Stimulated activated CD4-positive, alpha-beta T cell treated with anti-CD3 and anti-CD28 coated beads, Interleukin-12 subunit alpha, Interleukin-12 subunit beta, amount 100 ng/mL, for 48 hours (primary cell): ENCODE measurements around the gene NPR3.

Experiments used
- DNase-seq, 3 donors: peaks; one replicate each; pipeline ENCODE4 v3.0.0-alpha.2; 2020; ENCODE audit warnings: low read depth in 2 of 3, low spot score in 1 of 3

The NPR3 gene, protein sequence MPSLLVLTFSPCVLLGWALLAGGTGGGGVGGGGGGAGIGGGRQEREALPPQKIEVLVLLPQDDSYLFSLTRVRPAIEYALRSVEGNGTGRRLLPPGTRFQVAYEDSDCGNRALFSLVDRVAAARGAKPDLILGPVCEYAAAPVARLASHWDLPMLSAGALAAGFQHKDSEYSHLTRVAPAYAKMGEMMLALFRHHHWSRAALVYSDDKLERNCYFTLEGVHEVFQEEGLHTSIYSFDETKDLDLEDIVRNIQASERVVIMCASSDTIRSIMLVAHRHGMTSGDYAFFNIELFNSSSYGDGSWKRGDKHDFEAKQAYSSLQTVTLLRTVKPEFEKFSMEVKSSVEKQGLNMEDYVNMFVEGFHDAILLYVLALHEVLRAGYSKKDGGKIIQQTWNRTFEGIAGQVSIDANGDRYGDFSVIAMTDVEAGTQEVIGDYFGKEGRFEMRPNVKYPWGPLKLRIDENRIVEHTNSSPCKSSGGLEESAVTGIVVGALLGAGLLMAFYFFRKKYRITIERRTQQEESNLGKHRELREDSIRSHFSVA

DNA sequence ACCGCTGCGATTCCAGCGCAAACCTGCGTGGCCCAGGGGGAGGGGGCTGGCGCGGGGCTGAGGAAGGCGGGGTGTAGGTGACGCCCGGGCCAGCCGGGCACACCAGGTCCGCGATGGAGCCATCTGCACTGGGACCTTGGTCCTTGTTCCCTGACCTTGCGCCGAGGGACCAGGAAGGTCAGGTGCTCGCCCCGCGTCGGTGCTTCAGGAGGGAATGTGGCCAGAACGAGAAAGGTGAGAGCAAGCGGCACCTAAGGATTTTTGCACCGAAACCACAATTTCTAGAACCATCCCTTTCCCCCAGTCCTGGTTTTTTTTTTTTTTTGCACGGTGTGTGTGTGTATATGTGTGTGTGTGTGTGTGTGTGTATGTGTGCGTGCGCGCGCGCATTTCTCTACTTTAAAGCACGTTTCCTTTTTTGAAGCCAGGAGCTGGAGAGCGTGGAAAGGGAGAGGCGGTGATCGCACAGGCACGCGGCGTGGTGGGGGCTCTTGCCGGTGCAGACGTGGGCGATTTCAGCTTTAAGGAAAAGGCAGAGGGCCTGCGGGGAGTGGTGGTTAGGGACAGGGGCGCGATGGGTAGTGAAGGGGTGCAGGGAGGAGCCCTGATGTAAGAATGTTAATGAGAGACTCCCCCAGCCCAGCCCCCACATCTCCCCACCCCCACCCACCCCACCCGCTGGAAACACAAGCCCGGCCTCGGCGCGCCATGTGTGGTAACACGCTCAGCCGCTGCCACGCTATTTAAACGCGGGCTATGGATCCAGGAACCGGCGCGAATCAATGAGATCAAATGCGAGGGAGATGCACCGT lies at the start of gene NPR3:
Gene NPR3, plus strand, starts transcription at position 772 of the 812 bp plus-strand sequence. CDS start 456 bp downstream, outside the sequence.
- DNase-seq, result no peak

DNA sequence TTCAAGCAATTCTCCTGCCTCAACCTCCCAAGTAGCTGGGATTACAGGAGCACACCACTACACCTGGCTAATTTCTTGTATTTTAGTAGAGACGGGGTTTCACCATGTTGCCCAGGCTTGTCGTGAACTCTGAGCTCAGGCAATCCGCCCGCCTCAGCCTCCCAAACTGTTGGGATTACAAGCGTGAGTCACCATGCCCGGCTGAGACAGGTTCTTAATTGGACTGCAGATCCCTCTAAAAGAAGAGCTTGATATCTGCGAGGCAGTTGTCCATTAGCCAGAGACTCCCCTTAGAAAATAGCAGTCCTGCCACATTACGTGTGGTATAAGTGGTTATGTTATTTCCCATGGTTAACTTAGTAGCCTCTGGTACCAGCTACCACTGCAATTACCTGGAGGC lies 46.6 kb upstream of the NPR3 start:
- no peak for DNase-seq

- no peak for DNase-seq
These were observed 42.6 kb upstream of the NPR3 start for GRCh38 chr5:32668552-32668951.

DNA sequence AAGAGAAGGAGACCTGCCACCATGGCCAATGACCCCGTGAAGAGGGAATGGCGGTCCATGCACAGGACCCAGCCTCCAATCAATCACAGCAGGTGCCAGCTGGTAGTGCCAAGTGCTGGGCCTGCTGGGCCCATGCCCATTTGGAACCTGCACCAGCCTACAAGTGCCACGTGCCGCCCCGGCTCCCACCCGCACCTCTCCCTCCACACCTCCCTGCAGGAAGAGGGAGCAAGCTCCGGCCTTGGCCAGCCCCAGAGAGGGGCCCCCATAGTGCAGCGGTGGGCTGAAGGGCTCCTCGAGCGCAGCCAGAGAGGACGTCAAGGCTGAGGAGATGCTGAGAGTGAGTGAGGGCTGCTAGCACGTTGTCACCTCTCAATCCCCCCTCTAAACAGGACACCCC lies 37.8 kb upstream of the NPR3 start:
- DNase-seq, result no peak

DNA sequence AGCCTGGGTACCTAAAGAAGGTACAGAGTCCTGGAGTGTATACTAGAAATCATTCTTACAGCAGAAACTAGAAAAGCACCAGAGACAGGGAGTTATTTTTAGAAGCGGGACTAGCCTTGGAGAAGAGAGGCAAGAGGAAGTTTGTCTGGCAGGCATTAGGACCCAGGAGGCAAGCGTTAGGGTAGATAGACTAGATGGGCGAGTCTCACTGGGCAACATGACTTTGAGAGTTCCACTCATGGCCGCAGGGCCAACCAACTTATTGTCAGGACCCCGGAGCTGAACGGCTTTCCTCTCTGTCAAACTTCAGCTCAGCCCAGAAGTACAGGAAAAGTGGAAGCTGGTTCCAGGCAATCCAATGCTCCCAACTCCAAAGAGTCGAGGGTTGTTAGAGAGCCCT lies 34.1 kb upstream of the NPR3 start:
- DNase-seq, result no peak

GRCh38 chr5:32678472-32678871 lies 32.6 kb upstream of the NPR3 start:
- no peak for DNase-seq

- no peak for DNase-seq
These were observed 31.9 kb upstream of the NPR3 start for GRCh38 chr5:32679218-32679617.

DNA sequence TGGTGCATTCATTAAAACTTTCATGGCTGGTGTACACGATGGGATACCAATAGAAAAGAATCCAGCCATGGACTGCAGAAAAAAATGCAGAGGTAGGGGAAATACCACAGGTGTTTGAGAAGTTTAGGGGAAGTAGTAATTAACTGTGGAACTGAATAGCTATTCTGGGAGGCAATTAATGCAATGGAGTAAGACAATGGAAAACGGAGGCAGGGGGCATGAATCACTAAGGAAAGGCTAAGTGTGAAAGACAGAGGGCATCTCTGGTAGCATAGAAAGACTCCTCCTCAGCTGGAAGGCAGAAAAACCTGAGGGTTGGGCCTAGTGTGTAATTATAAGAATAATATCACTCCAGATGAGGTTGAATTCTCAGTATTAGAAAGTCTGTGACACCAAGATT lies 30.9 kb upstream of the NPR3 start:
- no peak for DNase-seq

DNA sequence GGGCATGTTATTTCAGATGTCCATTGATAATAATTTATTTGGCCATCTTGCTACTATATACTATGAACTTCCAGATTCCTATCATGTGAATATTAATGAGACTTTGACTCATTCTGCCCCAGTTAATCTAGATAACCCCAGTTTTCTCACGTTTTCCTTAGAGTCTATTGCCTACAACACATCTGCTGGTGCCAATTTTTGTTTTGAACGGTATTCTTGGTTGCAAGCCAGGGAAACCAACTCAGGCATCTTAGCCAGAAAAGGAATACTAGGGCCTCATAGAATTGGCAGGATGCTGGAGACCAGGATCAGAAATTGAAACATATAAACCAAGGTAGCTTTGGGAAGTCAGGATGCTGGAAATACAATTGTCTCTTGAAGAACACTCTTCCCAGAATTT lies 28.0 kb upstream of the NPR3 start:
- no peak for DNase-seq

GRCh38 chr5:32684260-32684659 lies 26.9 kb upstream of the NPR3 start:
- no peak for DNase-seq

DNA sequence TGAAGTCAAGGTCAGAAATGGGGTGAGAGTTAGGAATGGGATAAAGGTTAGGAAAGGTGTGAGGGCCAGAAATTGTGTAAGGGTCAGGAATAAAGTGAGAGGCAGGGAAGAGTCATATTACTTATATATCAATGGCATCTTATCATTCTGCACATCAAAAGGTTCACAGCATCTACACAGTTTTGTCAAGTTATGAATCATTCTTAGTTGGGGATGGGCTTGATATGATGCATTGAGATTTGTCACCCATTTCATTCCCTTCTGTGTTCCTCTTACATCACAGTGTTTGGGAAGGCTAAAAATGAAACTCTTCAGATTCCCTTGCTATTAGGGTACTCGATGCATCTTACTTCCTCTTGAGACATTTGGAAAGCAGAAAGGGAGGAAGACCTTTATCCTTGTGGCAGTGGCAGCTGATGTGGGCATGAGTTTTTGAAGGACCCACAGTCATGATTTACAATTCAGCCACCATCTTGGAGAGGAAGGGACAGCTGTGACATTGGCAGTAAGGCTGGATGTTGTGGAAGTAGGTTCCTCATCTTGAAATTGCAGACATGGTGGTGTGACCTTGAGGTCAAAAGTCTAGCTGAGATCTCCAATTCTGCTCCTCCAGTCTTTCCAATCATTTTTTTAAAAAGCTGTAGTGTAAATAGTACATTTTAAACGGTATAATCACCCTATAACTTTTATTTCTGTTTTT lies 24.2 kb upstream of the NPR3 start:
- no peak for DNase-seq

DNA sequence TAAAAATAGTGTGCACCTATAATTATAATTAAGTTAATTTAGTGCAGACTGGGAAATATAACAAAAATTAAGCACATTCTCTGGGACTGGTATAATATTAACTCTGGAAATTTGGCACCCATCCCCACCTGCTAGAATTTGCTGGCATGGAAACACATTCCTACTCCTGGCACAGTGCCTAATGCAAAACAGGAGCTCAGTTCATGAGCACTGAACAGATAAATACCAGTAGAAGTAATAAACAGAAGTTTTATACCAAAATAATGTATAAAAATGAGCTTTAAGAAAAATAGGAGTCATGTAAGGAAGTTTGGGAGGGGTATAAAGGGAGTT lies 23.7 kb upstream of the NPR3 start:
- DNase-seq, result no peak

DNA sequence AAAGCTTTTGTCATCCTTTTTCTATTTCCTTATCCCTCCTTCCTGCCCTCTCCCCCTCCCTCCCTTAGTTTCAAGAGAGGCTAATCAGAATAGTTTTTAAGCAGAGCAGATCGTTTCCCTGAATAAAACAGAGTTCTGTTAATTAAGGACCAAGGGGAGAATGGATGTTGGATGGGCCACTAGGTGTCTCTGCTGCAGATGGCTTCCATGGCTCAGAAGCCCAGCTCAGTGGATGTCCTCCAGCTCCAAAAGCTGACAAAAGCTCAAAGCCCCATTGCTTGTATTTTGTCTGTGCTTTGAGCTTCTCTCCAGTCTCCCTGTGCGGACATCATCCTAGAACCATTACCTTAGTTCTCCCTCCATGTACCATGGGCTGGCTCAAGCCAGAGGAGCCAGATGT lies 21.0 kb upstream of the NPR3 start:
- no peak for DNase-seq

GRCh38 chr5:32690666-32691065 lies 20.5 kb upstream of the NPR3 start:
- no peak for DNase-seq

DNA sequence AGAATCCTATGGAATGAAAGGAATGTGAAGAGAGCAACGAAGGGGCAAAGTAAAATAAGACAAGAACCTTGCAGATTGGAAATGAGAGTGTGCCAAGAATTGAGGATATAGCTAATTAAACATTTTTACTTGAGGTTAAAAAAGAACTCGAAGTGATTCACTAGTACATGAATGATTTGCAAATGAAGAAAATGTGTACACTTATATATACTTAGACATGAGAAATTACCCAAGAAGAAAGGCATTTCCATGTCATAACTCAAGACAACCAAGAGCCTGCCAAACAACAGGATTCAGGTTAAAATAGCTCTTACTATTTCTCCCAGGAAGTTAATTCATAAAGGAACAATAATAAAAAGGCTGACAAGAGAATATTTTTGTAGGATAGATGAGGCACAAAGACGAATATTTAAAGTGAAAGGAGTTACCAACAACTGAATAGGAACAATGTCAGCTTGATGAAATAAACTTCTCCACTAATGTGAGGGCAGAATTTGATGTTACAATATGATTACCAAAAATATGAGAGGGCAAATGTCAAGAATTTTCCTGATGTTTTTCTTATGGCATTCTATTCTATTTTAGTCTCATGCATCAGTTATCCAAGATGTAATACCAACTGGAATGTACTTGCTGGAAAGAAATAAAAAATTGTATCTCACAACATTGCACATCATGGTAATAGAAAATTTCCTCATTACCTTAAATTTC lies 18.9 kb upstream of the NPR3 start:
- DNase-seq, result no peak

- no peak for DNase-seq
These were observed 7.2 kb upstream of the NPR3 start for GRCh38 chr5:32703957-32704356.

- DNase-seq, result no peak
These were observed 3.6 kb upstream of the NPR3 start for GRCh38 chr5:32707418-32707997.

- no peak for DNase-seq
These were observed 2.2 kb upstream of the NPR3 start for GRCh38 chr5:32708949-32709348.

DNA sequence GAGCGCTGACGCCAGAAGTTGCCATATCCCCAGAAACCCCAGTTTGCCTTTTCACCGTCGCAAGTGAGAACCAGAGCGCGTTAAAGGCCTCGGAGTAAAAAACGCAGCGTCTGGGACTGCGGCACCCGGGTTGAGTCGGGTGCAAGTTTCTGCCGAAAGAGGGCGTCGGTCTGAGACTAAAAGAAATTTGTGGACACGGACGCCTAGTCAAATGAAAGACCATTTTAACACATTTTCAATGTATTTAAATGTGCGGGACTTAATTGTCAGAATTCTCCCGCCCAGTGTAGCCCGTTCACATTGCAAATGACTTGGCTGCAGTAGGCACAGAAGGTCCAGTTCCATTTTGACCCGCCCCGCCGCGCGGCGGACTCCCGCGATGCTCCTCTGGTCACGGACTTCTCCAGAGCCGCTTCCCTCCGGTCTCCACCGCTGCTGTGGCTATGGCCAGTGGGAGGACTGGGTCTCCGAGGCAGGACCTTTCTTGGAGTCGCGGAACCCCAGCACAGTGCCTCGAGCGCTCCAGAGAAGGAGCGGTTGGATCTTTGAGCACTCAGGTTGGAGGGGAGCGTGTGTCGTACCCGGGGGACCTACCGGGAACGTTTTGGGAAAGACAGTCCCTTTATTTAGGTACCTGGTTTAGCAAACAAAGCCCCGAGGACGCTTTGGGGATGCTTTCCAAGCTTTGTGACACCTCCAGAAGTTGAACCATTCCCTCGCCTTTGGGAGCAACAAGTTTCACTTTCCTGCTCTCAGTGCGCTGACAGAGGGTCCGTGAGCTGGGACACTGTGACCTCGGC lies 1.2 kb upstream of the NPR3 start:
- peak; percentile 34 to 53 (median 40) for DNase-seq

DNA sequence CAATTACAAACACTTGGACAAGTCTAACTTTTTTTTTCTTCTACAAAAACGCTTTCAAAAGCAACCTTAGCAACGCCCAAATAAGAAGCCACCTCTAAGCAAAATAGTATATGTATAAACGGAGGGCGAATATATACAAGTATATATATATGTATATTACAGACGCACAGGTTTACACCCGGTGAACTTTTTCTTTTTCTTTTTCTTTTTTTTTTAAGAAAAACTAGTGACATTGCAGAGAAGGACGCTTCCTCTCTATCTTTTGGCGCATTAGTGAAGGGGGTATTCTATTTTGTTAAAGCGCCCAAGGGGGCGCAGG lies 200 bp downstream of the NPR3 start:
- DNase-seq, result no peak
